Fibroblast of villous mesenchyme (primary cell): ENCODE measurements around the gene RAPGEF5. TPM values are rescaled to one million over a fixed set of nuclear protein-coding genes. Genes with fewer than 3 reads are reported as not detected.

Source experiments
- DNase-seq: peaks from one replicate; pipeline ENCODE4 v3.0.0-alpha.2; 2010; ENCODE audit warnings: low read depth
- H3K4me3 ChIP-seq: 2 replicates; pipeline ENCODE4 v1.5.1; 2011; ENCODE audit warnings: low read depth, mild to moderate bottlenecking, low read length
- total RNA-seq: library from RNA; depleted of rRNA; stranded (reverse); fragments of >200 nt; gene quantifications from 2 replicates; pipeline ENCODE4 v1.2.3, GENCODE V29; 2012
- TF ChIP-seq, protein P1 (sequence below): IDR thresholded peaks from 2 replicates; pipeline ENCODE4 v1.5.1; 2012; ENCODE audit warnings: low read depth, mild to moderate bottlenecking, low read length; ENCODE audit not compliant: insufficient read depth

RAPGEF5 gene
- total RNA-seq, 1 donor: 0.86 TPM

DNA sequence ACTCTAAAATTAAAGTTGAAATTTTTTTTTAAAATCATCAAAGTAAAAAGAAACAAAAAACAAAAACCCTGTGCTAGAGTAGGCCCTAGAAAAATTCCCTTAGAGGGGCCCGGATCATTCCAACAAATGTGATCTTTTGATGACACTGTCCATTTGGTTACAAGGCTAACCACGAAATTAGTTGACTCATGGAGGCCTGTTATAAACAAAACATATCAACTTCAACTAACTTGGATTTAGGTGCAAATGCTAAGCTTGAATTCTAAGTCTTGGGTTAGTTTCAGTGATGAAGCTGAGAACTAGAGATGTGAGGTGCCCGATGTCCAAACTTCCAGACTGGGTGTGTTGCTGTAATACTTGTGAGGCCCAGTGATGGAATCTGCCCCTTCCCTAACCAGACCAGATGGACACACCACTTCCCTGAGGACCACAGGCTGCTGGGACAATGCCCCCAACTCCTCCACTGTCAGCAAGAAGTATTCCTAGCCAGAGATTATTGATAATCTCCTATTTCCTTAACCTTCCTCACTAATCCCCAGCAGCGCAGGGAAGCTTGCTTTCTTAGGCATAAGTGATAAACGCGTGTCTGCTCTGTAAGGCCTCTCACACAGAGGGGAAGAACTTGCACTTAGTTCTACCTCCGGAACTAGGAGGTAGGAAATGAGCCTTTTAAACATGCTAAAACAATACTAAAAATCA is 108.7 kb downstream of the RAPGEF5 start:
- H3K4me3 ChIP-seq: no peak overlapping the region
- TF ChIP-seq, protein P1, sequence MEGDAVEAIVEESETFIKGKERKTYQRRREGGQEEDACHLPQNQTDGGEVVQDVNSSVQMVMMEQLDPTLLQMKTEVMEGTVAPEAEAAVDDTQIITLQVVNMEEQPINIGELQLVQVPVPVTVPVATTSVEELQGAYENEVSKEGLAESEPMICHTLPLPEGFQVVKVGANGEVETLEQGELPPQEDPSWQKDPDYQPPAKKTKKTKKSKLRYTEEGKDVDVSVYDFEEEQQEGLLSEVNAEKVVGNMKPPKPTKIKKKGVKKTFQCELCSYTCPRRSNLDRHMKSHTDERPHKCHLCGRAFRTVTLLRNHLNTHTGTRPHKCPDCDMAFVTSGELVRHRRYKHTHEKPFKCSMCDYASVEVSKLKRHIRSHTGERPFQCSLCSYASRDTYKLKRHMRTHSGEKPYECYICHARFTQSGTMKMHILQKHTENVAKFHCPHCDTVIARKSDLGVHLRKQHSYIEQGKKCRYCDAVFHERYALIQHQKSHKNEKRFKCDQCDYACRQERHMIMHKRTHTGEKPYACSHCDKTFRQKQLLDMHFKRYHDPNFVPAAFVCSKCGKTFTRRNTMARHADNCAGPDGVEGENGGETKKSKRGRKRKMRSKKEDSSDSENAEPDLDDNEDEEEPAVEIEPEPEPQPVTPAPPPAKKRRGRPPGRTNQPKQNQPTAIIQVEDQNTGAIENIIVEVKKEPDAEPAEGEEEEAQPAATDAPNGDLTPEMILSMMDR: no peak
- no peak for DNase-seq

DNA sequence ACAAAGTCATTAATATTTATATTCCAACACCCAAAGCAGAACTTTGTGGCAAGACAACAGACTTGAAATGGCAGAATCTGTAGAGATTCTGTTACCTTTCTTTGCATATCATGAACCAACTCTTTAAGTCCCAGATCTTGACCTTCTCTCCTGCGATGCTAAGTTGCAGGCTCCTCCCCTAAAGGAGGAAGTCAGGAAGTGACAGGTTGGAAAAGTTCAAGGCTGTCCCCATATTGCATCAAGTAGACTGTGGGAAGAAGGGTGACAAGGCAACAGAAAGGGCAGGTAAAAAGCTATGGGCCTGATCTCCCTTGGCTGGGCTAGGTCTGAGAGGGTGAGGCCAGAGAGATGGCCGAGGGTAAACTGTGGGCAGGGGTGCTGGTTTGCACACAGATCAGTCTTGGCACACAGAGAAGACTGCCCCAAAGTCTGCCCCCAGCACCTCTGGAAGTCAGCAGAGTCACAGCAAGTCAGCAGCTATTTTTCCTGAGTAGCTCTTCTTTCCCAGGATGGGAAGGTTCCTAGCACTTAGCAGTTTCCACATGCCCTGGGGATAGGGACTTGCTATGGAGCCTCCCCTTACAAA is 115.1 kb downstream of the RAPGEF5 start:
- no peak overlapping the region for H3K4me3 ChIP-seq
- TF ChIP-seq, protein P1: no peak
- no peak for DNase-seq

DNA sequence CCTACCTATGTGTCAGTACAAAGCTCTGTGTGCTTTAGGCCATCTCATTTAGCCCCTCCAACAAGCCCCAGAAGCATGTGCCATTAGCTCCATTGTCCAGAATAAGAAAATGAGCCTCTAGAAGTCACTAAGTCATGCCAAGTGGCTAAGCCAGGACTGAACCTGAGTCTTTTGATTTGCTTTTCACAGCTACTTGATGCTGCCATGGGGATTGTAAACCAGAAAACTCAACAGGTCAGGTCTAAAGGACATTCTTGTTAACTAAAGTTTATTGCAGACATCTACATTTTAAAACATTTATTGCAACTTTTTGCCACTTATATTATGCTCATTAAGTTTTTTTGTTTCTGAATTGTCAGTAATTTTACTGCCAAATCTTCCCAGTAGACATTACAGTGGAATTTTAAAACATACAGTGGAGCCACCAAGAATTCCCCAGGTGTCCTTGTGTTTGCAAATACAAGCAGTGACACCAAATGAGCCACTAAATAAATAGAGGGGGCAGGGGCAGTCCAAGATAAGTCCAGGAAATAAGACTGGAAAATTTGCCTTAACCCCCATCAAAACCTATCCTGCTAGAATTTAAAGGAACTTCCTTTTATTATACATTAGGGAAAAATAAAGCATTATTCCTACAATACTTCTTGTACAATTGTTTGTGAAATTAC is 115.9 kb downstream of the RAPGEF5 start:
- H3K4me3 ChIP-seq: no peak overlapping the region
- TF ChIP-seq, protein P1: no peak

DNA sequence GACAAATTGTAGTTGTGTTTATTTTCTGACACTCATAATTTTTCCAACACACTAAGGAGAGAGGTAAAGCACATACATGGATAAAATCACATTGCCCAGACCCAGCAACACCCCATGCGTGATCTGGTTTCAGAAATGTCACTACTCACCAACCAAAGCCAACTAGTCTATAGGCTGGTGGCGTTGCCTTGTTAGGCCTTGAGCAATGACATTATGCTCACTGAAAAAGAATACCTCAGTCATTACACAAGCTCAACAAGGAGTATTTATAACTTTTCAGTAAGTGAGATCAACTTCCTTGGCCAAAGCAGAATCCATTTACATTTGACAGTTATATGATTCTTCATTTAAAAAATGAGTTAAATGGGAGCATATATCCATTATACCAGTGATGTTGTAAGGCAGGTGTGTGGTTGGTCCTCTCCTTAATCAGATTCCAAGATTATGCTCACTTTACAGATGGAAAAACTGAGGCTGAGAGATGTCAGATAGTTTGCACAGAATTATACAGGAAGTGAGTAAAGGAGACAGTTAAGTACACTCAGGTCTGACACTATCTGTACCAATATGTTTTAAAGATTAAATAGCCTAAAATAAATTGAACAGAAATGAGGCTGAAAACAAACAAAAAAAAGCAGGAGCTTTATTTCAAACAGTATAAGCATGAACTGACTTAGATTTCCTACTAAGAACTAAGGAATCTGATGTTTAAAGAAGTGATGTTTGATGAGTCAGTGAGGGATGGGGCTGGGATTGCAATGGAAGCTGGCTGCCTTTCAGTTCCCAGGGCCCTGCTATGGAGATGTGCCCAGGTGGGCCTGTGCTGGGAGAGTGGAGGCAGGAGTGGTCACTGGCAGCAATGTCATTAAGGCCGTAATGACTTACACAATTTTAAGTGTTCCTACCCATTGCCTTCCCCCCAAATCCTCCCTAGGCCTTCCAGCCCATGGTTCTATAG is 118.3 kb downstream of the RAPGEF5 start:
- H3K4me3 ChIP-seq: no peak overlapping the region
- TF ChIP-seq, protein P1: no peak
- DNase-seq: no peak

More for the DNA sequence above, 115.9 kb downstream of the RAPGEF5 start:
- DNase-seq: no peak

DNA sequence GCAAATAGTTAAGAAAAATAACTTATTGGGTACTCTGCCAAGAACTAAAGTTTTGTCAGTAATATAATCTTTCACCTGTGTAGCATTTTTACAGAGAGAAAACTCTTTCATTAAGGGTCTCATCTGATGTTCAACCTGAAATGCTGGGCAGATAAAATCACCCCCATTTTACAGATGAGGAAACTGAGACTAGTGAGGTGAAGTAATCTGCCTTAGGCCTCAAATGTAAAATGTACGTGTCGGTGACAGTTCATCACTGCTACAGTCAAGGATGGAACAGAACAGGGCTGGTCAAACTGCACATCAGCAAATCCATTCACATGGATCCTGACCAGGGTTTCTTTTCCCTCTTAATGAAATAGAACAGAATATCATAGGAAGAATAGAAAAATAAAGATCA is 121.8 kb downstream of the RAPGEF5 start:
- TF ChIP-seq, protein P1: no peak
- no peak for DNase-seq
- no peak overlapping the region for H3K4me3 ChIP-seq

DNA sequence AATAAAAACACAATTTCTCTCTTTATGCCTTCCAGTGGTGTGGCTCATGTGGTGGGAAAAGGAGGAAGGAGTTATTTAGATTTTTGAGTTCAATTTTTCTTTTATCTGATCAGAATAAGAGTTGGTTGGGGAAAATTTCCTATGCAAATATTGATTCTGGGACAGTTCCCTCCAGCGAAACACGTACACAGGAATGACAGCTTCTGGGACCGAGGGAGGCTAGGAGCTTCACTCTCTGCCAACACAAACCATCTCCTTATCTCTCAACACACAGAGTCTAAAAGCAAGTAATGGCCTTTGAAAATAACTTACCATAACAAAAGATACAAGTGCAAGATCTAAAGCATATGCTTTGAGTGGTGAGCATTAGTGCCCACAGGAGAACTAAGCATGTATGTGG is 122.7 kb downstream of the RAPGEF5 start:
- TF ChIP-seq, protein P1: no peak
- no peak for DNase-seq
- H3K4me3 ChIP-seq: no peak overlapping the region
